Ovary (tissue), 9 donors: ENCODE data around the gene RAP2A. TPM values are rescaled to one million over a fixed set of nuclear protein-coding genes. Genes with fewer than 3 reads are reported as not detected.

Experiments used
- DNase-seq, 5 donors: peaks; one replicate each; pipeline ENCODE4 v3.0.0-alpha.2; 2019 to 2020
- H3K27ac ChIP-seq, 2 donors: fragments of 200-600 bp; one replicate each; pipeline versions ENCODE4 v1.5.1 to v1.8.0; 2019 to 2022
- H3K27me3 ChIP-seq: fragments of 200-600 bp; one replicate; pipeline ENCODE4 v1.8.0; 2022
- H3K36me3 ChIP-seq: fragments of 200-600 bp; sonication (generic); one replicate; pipeline ENCODE4 v1.5.1; 2019
- H3K4me1 ChIP-seq: one replicate; pipeline ENCODE4 v1.8.1; 2013; ENCODE audit warnings: mild to moderate bottlenecking, moderate library complexity; ENCODE audit not compliant: insufficient read depth
- H3K4me3 ChIP-seq: fragments of 200-600 bp; sonication (generic); one replicate; pipeline ENCODE4 v1.5.1; 2017
- H3K9me3 ChIP-seq, 2 donors: fragments of 200-600 bp in 1 of 2; sonication (generic) in 1 of 2; one replicate each; pipeline versions ENCODE4 v1.5.1 to v1.8.1; 2013 to 2019; ENCODE audit warnings: mild to moderate bottlenecking in 1 of 2, moderate library complexity in 1 of 2
- EP300 ChIP-seq: sonication (generic); formaldehyde crosslinking; IDR thresholded peaks from one replicate; pipeline ENCODE4 v1.6.1; 2017; ENCODE audit warnings: antibody characterized with exemption
- POLR2A ChIP-seq: fragments of 450-650 bp; IDR thresholded peaks from one replicate; pipeline ENCODE4 v1.6.1; 2017; ENCODE audit warnings: antibody characterized with exemption, mild to moderate bottlenecking, moderate library complexity
- WGBS, 3 donors: extraction: QIAGEN DNeasy Blood & Tissue Kit in 1 of 3; methylation state at CpG; one replicate each; pipeline versions ENCODE4 v1.1.5 to v1.1.7; 2013 to 2017; 5-methylcytosine and 5-hydroxymethylcytosine counted together
- intact Hi-C, 4 donors: fragments of 100-400 bp; cut with DNase I; formaldehyde crosslinking; loops; one replicate each; pipeline versions ENCODE4 v1.11.0 to v1.15.1; 2022 to 2023
- polyA plus RNA-seq, 2 donors: library from polyadenylated mRNA; stranded (reverse); fragments of 200-250 nt in 1 of 2; fragments of 350-450 nt in 1 of 2; fragmentation: Illumina TruSeq in 1 of 2; extraction: RNeasy Lipid Tissue Mini Kit (QIAGEN cat#74804) in 1 of 2; gene quantifications; one replicate each; pipeline ENCODE4 v1.2.3, GENCODE V29; 2013 to 2014
- total RNA-seq, 7 donors: library from RNA; depleted of rRNA in 2 of 7; stranded (reverse); fragments of >200 nt in 2 of 7; fragmentation: NEBNext Ultra II Directional in 3 of 7; extraction: Animal tissue kit (Norgen Biotek cat#: 25700) in 3 of 7; gene quantifications; one replicate each; pipeline versions ENCODE4 v1.1.0 to v1.2.4, GENCODE V29; 2016 to 2023
- TF ChIP-seq, protein P1 (sequence below), 3 donors: fragments of 450-650 bp in 2 of 3; fragments of 200-600 bp in 1 of 3; IDR thresholded peaks; one replicate each; pipeline versions ENCODE4 v1.5.1 to v1.8.0; 2016 to 2022; ENCODE audit warnings: antibody characterized with exemption in 3 of 3, mild to moderate bottlenecking in 1 of 3
- donor health status: DM: no; HTN: no; CAD: no; lungs with moderate emphysema.
- donor health status: DM: no; HTN: no; CAD: no.
- donor health status: Bipolar disorder and iron deficiency.
- donor health status: DM: yes; HTN: yes; CAD: no.
- donor health status: DM: no; HTN: no; CAD: no.
- donor health status: DM: yes; HTN: yes; CAD: no.

RAP2A gene
- total and polyA plus RNA-seq, 9 donors = 6.6 to 23.1 (median 13.6) TPM

DNA sequence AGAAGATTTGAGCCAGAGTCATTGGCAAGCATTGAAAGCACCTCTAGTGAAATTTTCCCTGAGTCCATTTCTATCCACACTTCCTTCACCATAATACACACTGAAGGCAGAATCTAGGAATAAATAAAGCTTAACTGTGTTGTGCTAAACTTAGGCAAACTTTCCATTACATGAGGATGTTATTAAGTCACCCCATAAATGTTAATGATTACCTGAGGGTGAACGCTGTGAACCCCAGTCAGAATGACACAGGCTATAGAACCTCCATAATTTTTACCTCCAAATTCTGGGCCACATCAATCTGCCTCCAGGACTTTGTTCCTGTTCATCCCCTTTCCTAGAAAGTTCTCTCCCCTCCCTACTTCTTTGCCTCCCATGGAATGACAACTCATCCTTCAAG, 71.0 kb downstream of the RAP2A start:
- no peaks in the 10 kb centered on the region for H3K9me3 ChIP-seq
- no peaks in the 10 kb centered on the region for H3K4me1 ChIP-seq
- intact Hi-C loops = no loop called here
- DNase-seq = no peak
- 92 to 95% (median 93%) methylated on average over 1 of the region's 1 CpG for WGBS, 3 donors
- no peaks in the 10 kb centered on the region for H3K36me3 ChIP-seq
- H3K27ac ChIP-seq = no peak overlapping the region
- TF ChIP-seq EP300 (no peak), POLR2A (no peak)
- TF ChIP-seq, protein P1, sequence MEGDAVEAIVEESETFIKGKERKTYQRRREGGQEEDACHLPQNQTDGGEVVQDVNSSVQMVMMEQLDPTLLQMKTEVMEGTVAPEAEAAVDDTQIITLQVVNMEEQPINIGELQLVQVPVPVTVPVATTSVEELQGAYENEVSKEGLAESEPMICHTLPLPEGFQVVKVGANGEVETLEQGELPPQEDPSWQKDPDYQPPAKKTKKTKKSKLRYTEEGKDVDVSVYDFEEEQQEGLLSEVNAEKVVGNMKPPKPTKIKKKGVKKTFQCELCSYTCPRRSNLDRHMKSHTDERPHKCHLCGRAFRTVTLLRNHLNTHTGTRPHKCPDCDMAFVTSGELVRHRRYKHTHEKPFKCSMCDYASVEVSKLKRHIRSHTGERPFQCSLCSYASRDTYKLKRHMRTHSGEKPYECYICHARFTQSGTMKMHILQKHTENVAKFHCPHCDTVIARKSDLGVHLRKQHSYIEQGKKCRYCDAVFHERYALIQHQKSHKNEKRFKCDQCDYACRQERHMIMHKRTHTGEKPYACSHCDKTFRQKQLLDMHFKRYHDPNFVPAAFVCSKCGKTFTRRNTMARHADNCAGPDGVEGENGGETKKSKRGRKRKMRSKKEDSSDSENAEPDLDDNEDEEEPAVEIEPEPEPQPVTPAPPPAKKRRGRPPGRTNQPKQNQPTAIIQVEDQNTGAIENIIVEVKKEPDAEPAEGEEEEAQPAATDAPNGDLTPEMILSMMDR (IDR thresholded peaks at IDR 0.05) = no peak
- H3K27me3 ChIP-seq = no peaks in the 10 kb centered on the region
- no peak overlapping the region for H3K4me3 ChIP-seq

DNA sequence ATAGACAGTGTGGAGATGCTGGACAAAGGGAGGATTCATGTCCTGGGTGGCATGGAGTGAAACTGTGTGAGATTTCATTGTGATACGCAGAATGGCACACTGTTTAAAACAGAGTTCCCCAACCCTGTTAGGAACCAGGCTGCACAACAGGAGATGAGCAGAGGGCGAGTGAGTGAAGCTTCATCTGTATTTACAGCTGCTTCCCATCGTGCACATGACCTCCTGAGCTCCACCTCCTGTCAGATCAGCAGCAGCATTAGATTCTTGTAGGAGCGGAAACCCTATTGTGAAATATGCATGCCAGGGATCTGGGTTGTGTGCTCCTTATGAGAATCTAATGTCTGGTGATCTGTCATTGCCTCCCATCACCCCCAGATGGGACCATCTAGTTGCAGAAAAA, 72.5 kb downstream of the RAP2A start:
- WGBS, 3 donors = 36 to 41% (median 37%) methylated on average over 4 of the region's 4 CpGs
- intact Hi-C loops = no loop called here

DNA sequence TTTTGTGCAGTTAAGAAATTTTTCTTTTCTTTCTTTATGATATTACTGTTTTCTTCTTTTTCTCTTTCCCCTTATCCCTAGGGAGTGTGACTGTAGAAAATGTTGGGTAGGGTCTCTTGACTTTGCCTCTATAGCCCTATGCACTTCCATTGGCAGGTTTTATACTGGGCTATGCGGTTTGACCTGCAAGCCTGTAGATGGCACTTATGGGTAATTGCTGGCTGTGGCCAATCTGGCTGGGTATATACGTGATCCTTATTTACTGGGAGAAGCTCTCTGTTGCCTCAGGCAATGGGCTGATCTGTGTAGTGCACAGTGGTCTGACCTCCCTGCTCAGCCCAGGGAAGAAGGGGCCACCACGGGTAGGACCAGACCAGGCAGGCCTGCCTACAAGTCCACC, 78.8 kb downstream of the RAP2A start:
- no peak for DNase-seq
- Histone ChIP-seq H3K36me3 (no peaks in the 10 kb centered on the region), H3K27me3 (no peaks in the 10 kb centered on the region), H3K9me3 (no peaks in the 10 kb centered on the region), H3K27ac (no peak overlapping the region), H3K4me1 (no peaks in the 10 kb centered on the region), H3K4me3 (no peak overlapping the region)
- WGBS, 3 donors = 77 to 89% (median 77%) methylated on average over 3 of the region's 3 CpGs
- TF ChIP-seq, protein P1 (IDR thresholded peaks at IDR 0.05) = no peak
- TF ChIP-seq EP300 (no peak), POLR2A (no peak)
- intact Hi-C loops = no loop called here

More for the DNA sequence above, 72.5 kb downstream of the RAP2A start:
- H3K4me1 ChIP-seq = no peaks in the 10 kb centered on the region
- H3K36me3 ChIP-seq = no peaks in the 10 kb centered on the region
- no peak overlapping the region for H3K4me3 ChIP-seq
- no peak for DNase-seq
- no peak overlapping the region for H3K27ac ChIP-seq
- TF ChIP-seq POLR2A (no peak), EP300 (no peak)
- TF ChIP-seq, protein P1 (IDR thresholded peaks at IDR 0.05) = no peak
- no peaks in the 10 kb centered on the region for H3K9me3 ChIP-seq
- H3K27me3 ChIP-seq = no peaks in the 10 kb centered on the region

DNA sequence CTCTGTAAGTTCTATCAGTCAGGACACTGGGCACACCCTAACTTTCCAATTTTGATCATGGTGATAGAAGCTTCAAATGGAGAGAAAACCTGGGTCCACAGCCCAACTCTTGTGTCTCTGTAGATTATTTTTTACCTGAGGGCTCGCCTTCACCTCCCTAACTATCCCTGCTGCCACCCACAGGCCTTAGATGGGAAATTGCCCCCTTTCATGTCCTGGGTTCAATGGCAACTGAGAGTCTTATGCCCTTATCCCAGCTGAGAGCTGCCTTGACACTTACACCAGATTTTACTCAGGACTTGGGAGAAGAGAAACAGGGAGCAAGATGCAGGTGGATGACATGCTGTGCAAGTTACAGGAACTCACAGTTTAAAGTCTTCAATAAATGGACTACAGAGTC, 81.7 kb downstream of the RAP2A start:
- Histone ChIP-seq H3K4me1 (no peaks in the 10 kb centered on the region), H3K36me3 (no peaks in the 10 kb centered on the region), H3K9me3 (no peaks in the 10 kb centered on the region), H3K27ac (no peak overlapping the region), H3K4me3 (no peak overlapping the region), H3K27me3 (no peaks in the 10 kb centered on the region)
- 80 to 96% (median 85%) methylated on average over 1 of the region's 1 CpG for WGBS, 3 donors
- TF ChIP-seq POLR2A (no peak), EP300 (no peak)
- TF ChIP-seq, protein P1 (IDR thresholded peaks at IDR 0.05) = no peak
- DNase-seq = no peak
- intact Hi-C loops = no loop called here
